GM12872 (cell line): ENCODE data around the gene LRRC74A.
A peak's percentile ranks its signal among the peaks of the same experiment; 100 is the strongest.

ENCODE experiments used
- TF ChIP-seq, protein P1 (sequence below): IDR thresholded peaks from 3 replicates; pipeline ENCODE4 v1.5.1; 2011; ENCODE audit warnings: low read depth, mild to moderate bottlenecking, low read length, moderate library complexity; ENCODE audit not compliant: insufficient read depth

Gene LRRC74A

DNA sequence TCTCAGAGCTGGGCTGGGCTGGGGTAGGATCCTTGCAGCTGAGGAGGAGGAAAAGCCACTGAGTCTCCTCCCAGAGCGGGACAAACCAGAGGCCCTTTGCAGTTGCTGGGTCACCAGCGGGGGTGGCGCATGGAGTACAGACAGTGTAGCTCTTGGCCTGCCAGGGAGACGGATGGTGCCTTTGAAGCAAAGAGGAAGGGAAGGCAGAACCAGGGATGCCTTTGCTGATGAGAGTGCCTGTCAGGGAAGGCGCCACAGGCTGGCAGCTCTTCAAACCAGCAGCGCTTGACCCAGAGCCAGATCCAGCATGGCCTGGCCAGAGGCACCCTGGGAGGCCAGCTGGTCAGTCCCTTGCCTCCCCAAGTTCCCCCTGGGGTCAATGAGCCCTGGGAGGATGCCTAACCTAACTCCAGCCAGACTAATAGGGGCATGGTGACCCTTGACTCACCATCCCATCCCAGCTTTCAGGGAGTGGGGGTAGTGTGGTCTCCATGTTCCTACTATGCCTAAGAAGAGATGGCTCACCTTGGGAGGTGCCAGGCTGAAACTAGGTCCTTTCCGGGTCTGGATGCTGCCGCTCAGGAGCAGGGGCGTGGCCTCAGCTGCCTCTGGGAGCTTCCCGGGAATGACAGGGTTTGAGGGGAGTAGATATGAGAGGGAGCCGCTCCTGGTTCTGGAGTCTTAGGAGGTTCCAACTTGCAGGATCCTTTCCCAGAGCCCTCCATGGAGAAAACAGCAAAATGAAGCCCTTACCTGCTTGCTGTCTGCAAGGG, 45.1 kb upstream of the LRRC74A start:
- TF ChIP-seq, protein P1, sequence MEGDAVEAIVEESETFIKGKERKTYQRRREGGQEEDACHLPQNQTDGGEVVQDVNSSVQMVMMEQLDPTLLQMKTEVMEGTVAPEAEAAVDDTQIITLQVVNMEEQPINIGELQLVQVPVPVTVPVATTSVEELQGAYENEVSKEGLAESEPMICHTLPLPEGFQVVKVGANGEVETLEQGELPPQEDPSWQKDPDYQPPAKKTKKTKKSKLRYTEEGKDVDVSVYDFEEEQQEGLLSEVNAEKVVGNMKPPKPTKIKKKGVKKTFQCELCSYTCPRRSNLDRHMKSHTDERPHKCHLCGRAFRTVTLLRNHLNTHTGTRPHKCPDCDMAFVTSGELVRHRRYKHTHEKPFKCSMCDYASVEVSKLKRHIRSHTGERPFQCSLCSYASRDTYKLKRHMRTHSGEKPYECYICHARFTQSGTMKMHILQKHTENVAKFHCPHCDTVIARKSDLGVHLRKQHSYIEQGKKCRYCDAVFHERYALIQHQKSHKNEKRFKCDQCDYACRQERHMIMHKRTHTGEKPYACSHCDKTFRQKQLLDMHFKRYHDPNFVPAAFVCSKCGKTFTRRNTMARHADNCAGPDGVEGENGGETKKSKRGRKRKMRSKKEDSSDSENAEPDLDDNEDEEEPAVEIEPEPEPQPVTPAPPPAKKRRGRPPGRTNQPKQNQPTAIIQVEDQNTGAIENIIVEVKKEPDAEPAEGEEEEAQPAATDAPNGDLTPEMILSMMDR, result no peak

DNA sequence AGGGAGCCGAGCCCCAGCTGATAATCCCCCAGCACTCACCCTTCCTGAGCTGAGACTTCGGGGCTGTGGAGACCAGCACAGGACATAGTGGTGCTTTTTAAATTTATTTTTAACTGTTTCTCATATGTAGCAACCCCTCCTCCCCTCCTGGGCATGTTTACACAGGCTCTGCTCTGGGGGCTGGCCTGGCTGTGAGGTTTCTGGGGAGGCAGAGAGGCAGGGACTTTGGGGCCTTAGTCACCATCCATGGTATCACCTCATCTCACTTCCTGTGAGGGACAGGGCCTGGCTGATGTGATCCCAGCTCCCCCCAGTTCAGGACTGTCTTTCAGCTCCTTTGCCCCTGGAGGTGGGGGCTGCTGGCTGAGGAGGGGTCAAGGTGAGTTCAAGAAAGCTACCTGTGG, 44.6 kb upstream of the LRRC74A start:
- TF ChIP-seq, protein P1, result no peak

DNA sequence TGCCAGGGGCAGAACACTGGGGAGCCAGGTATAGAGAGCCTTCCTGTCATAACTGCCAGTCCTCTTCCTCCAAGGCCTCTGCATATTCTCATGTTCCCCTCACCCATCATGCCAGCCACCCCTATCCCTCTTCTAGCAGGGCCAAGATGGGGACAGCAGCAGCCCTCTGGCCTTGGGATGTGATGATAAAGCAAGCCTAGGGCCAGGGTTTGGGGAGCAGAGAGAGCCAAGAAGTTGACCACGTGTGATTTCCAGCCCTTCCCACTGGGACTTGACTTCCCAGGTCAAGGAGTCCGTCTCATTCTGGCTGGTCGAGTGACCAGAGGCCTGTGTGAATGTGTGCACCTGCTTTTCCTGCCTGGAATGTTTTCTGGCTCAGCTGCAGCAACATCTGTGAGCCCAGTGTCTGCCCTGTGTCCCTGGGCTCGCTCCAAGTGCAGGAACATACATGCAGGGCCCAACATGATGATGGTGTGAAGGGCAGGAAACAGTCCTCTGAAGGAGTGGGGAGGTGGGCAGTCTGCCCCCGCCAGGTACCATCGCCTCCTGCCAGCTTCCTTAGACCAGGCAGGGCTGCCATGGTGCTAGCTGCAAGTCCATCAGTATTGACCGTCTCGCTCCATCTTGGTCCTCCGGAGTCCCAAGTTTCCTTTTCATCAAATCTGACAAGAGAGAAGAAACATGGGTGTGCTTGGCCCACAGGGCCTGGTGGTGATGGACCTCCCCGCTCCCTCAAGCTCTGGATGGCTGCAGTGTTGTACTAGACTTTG, 43.9 kb upstream of the LRRC74A start:
- TF ChIP-seq, protein P1, result no peak

DNA sequence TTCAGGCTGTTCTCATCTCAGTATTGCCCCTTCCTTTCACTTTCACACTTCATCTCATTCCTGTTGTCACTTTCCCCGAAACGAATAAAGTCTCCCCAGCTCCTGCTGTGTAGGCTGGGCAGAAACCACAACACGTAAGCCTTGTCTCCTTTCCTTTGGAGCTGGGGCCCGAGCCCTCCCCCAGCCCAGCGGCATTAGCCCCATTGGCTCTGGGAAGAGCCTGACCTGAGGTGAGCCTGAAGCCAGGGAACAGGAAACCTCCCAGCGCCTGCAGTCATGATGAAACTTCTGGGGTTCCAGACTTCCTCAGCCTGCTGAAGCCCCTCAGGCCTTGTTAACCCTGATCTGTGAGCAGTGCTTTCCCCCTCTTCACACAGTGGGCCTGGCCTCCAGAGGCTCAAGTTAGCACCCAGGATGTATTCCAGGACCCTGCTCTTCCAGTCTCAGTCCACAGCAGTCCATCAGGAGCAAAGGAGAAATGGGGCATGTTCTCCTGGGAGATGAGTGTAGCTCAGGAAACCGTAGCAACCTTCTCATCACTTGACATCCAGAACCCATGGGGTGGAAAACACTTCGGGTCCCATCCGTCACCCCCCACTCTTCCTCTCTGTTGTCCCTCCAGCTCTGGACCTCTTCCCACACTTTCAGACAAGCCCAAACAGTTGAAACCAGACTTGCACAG, 43.2 kb upstream of the LRRC74A start:
- TF ChIP-seq, protein P1, result no peak

DNA sequence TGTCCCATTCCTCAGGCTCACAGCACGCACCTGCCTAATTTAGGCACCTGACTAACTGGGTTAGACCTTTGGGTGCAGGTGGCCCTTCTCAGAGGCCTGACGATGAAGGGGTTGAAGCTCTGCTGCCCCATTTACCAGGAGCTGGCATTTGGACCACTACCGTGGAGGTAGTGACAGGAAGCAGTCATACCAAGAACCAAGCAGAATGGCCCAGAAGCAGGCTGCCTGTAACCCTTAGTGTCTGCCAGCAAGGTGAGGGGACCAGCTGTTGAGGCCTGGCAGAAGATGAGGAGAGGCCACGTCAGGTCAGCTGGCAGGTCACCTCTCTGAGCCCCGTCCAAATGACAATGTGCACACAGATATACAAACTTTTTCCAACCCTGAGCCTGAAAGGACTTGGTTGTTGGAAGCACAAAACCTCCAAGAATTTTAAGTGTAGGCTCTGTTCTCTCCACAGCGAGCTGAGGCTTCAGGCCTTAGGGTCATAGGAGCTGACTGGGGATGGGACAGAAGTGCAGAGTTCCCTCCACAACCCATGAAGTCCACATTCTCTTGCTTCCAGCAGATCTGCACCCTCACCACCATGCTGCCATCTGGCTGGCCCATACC, 41.8 kb upstream of the LRRC74A start:
- TF ChIP-seq, protein P1, result no peak

DNA sequence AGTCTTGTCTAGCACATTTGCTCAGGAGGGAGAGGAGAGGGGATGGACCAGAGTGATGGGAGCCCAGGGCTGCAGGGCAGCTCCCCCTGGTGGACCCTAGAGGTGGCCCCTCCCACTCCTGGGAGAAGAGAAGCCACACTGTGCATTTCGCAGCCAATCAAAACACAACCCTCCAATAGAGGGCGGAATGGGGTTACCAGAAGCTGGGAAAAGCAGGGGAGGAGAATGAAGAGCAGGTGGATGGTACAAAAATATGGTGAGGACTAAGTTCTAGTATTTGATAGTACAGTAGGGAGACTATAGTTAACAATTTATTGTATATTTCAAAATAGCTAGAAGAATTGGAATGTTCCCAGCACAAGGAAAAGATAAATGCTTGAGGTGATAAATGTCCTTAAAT, 41.3 kb upstream of the LRRC74A start:
- TF ChIP-seq, protein P1, result peak; percentile 72

DNA sequence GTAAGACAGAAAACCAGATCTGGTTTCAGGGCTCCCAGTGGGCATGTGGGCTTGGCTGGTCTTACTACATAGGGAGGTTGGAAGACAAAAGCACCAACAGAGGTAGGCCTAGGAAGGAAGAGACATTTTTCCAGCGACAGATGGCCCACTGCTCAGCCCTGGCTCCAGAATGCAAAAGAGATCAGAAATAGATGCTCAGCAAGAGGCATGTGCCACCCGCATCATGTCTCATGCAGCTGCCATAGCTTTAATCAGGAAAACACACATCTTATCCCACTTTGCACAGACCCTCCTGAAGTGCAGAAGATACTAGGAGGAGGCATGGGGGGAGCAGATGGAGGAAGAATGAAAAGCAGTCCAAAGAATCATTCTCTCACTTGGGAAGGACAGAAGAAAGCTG, 39.6 kb upstream of the LRRC74A start:
- TF ChIP-seq, protein P1, result no peak
